Activated CD8-positive, alpha-beta memory T cell treated with anti-CD3 and anti-CD28 coated beads, Interleukin-2, amount 50 U/mL, for 48 hours (primary cell): ENCODE results near the gene DNAAF1.

Experiments used
- DNase-seq: peaks from one replicate; pipeline ENCODE4 v3.0.0-alpha.2; 2020

DNAAF1 gene

GRCh38 chr16:84124257-84125073, 20.6 kb upstream of the DNAAF1 start:
- DNase-seq, result no peak

GRCh38 chr16:84131117-84131516, 14.0 kb upstream of the DNAAF1 start:
- DNase-seq, result no peak

- DNase-seq, result no peak
These were observed 12.4 kb upstream of the DNAAF1 start for GRCh38 chr16:84132527-84133285.

- no peak for DNase-seq
These were observed 8.6 kb upstream of the DNAAF1 start for GRCh38 chr16:84136331-84137125.

- DNase-seq, result no peak
These were observed 7.8 kb upstream of the DNAAF1 start for GRCh38 chr16:84137287-84137686.

- no peak for DNase-seq
These were observed 7.2 kb upstream of the DNAAF1 start for GRCh38 chr16:84137769-84138357.

- no peak for DNase-seq
These were observed 6.6 kb upstream of the DNAAF1 start for GRCh38 chr16:84138500-84138823.

- no peak for DNase-seq
These were observed 6.1 kb upstream of the DNAAF1 start for GRCh38 chr16:84138824-84139627.

- no peak for DNase-seq
These were observed 5.4 kb upstream of the DNAAF1 start for GRCh38 chr16:84139628-84140258.

- no peak for DNase-seq
These were observed 3.9 kb upstream of the DNAAF1 start for GRCh38 chr16:84141143-84141670.

- DNase-seq, result no peak
These were observed 2.0 kb upstream of the DNAAF1 start for GRCh38 chr16:84143081-84143480.

- DNase-seq, result no peak
These were observed 1.3 kb upstream of the DNAAF1 start for GRCh38 chr16:84143784-84144199.

- DNase-seq, result peak; percentile 70
These were observed 774 bp upstream of the DNAAF1 start for GRCh38 chr16:84144209-84144858.

- DNase-seq, result no peak
These were observed 5.8 kb downstream of the DNAAF1 start for GRCh38 chr16:84150926-84151325.

- DNase-seq, result no peak
These were observed 8.6 kb downstream of the DNAAF1 start for GRCh38 chr16:84153660-84154214.

GRCh38 chr16:84155226-84155625, 10.1 kb downstream of the DNAAF1 start:
- DNase-seq, result no peak

- no peak for DNase-seq
These were observed 10.7 kb downstream of the DNAAF1 start for GRCh38 chr16:84155771-84156170.

GRCh38 chr16:84156342-84156784, 11.3 kb downstream of the DNAAF1 start:
- no peak for DNase-seq

GRCh38 chr16:84159007-84159406, 13.9 kb downstream of the DNAAF1 start:
- DNase-seq, result no peak

GRCh38 chr16:84159800-84160199, 14.7 kb downstream of the DNAAF1 start:
- no peak for DNase-seq

- DNase-seq, result no peak
These were observed 15.9 kb downstream of the DNAAF1 start for GRCh38 chr16:84161037-84161436.
